Stomach (tissue), 9 donors: ENCODE data around the gene CHN2. TPM values are rescaled to one million over a fixed set of nuclear protein-coding genes. Genes with fewer than 3 reads are reported as not detected.

ENCODE experiments used
- DNase-seq, 2 donors: peaks; one replicate each; pipeline versions ENCODE4 v3.0.0 to v3.0.0-alpha.2; 2013 to 2019
- H3K27ac ChIP-seq, 5 donors: fragments of 200-600 bp in 4 of 5; sonication (generic) in 4 of 5; one replicate each; pipeline ENCODE4 v1.5.1; 2013 to 2019; ENCODE audit warnings: mild to moderate bottlenecking in 1 of 5, moderate library complexity in 1 of 5
- H3K27me3 ChIP-seq, 3 donors: fragments of 200-600 bp; sonication (generic); one replicate each; pipeline ENCODE4 v1.5.1; 2017 to 2019; ENCODE audit warnings: mixed run types in 1 of 3
- H3K36me3 ChIP-seq, 4 donors: fragments of 200-600 bp; sonication (generic); 1 replicate in 3 of 4; 2 replicates in 1 of 4; pipeline ENCODE4 v1.5.1; 2016 to 2019
- H3K4me1 ChIP-seq, 4 donors: fragments of 200-600 bp; sonication (generic); one replicate each; pipeline ENCODE4 v1.5.1; 2016 to 2019
- H3K4me3 ChIP-seq, 4 donors: fragments of 200-600 bp; sonication (generic) in 3 of 4; one replicate each; pipeline ENCODE4 v1.5.1; 2016 to 2019; ENCODE audit warnings: mild to moderate bottlenecking in 1 of 4
- H3K9me3 ChIP-seq, 4 donors: fragments of 200-600 bp; sonication (generic); one replicate each; pipeline ENCODE4 v1.5.1; 2016 to 2019
- CTCF ChIP-seq, 7 experiments: fragments of 450-650 bp in 4 of 7; fragments of 200-600 bp in 3 of 7; sonication (generic) in 3 of 7; IDR thresholded peaks; one replicate each; pipeline ENCODE4 v1.5.1; 2016 to 2019; ENCODE audit warnings: antibody characterized with exemption in 7 of 7, control low read depth in 2 of 7, mild to moderate bottlenecking in 1 of 7
- EP300 ChIP-seq: sonication (generic); formaldehyde crosslinking; IDR thresholded peaks from one replicate; pipeline ENCODE4 v1.6.1; 2017; ENCODE audit warnings: antibody characterized with exemption
- POLR2A ChIP-seq, 4 donors: fragments of 450-650 bp; IDR thresholded peaks; one replicate each; pipeline ENCODE4 v1.6.1; 2016; ENCODE audit warnings: antibody characterized with exemption in 4 of 4, control low read depth in 2 of 4, mild to moderate bottlenecking in 1 of 4, moderate library complexity in 1 of 4
- POLR2AphosphoS5 ChIP-seq, 3 donors: sonication (generic); formaldehyde crosslinking; IDR thresholded peaks; one replicate each; pipeline ENCODE4 v1.6.1; 2016; ENCODE audit warnings: antibody characterized with exemption in 3 of 3
- WGBS, 5 donors: extraction: QIAGEN DNeasy Blood & Tissue Kit in 3 of 5; methylation state at CpG; one replicate each; pipeline versions ENCODE4 v1.1.5 to v1.1.7; 2013 to 2018; 5-methylcytosine and 5-hydroxymethylcytosine counted together
- intact Hi-C: fragments of 100-400 bp; cut with DNase I; formaldehyde crosslinking; loops from one replicate; pipeline ENCODE4 v1.15.1; 2023; ENCODE audit warnings: low total_unique reads
- polyA plus RNA-seq, 3 donors: library from polyadenylated mRNA; stranded (reverse); fragments of 200-250 nt; gene quantifications; one replicate each; pipeline ENCODE4 v1.2.3, GENCODE V29; 2013
- total RNA-seq, 5 donors: library from RNA; depleted of rRNA; stranded (reverse); fragments of >200 nt; gene quantifications; one replicate each; pipeline versions ENCODE4 v1.1.0 to v1.2.3, GENCODE V29; 2014 to 2016
- donor health status: healthy with polysubstance abuse.
- donor health status: Bipolar disorder and iron deficiency.
- donor health status: healthy.

Gene CHN2
- total and polyA plus RNA-seq, 8 donors = 2.4 to 47.8 (median 13.8) TPM

- 83 to 89% (median 88%) methylated on average over 3 of the region's 3 CpGs for WGBS, 5 donors
- intact Hi-C loops = no loop called here
- H3K27ac ChIP-seq = no peak overlapping the region
Observed at GRCh38 chr7:29447828-29448227, 253.3 kb downstream of the CHN2 start.

GRCh38 chr7:29449569-29450260, 255.1 kb downstream of the CHN2 start:
- Histone ChIP-seq H3K27me3 (no peaks in the 10 kb centered on the region), H3K4me1 (no peaks in the 10 kb centered on the region), H3K27ac (no peak overlapping the region), H3K4me3 (no peak overlapping the region), H3K9me3 (no peaks in the 10 kb centered on the region), H3K36me3 (no peaks in the 10 kb centered on the region)
- TF ChIP-seq POLR2AphosphoS5 (IDR thresholded peaks at IDR 0.05) (no peak), POLR2A (IDR thresholded peaks at IDR 0.05) (no peak), EP300 (no peak), CTCF (IDR thresholded peaks at IDR 0.05) (no peak)
- WGBS, 5 donors = 39 to 56% (median 47%) methylated on average over 3 of the region's 3 CpGs
- intact Hi-C loops = no loop called here
- no peak for DNase-seq

More at GRCh38 chr7:29447828-29448227, 253.3 kb downstream of the CHN2 start:
- TF ChIP-seq POLR2AphosphoS5 (IDR thresholded peaks at IDR 0.05) (no peak), EP300 (no peak), CTCF (IDR thresholded peaks at IDR 0.05) (no peak), POLR2A (IDR thresholded peaks at IDR 0.05) (no peak)
- H3K4me1 ChIP-seq = no peaks in the 10 kb centered on the region
- no peak overlapping the region for H3K4me3 ChIP-seq
- no peaks in the 10 kb centered on the region for H3K36me3 ChIP-seq
- no peaks in the 10 kb centered on the region for H3K27me3 ChIP-seq
- no peak for DNase-seq
- no peaks in the 10 kb centered on the region for H3K9me3 ChIP-seq

GRCh38 chr7:29453021-29453420, 258.4 kb downstream of the CHN2 start:
- Histone ChIP-seq H3K27me3 (no peaks in the 10 kb centered on the region), H3K4me1 (peaks cover 0 to 8% (median 0%) of the 10 kb centered on the region in 4 donors), H3K27ac (no peak overlapping the region), H3K4me3 (no peak overlapping the region), H3K36me3 (no peaks in the 10 kb centered on the region), H3K9me3 (no peaks in the 10 kb centered on the region)
- 57 to 75% (median 65%) methylated on average over 2 of the region's 2 CpGs for WGBS, 5 donors
- TF ChIP-seq CTCF (IDR thresholded peaks at IDR 0.05) (no peak), EP300 (no peak), POLR2A (IDR thresholded peaks at IDR 0.05) (no peak), POLR2AphosphoS5 (IDR thresholded peaks at IDR 0.05) (no peak)
- intact Hi-C loops = no loop called here
- no peak for DNase-seq

GRCh38 chr7:29454464-29454863, 259.9 kb downstream of the CHN2 start:
- no peak overlapping the region for H3K4me3 ChIP-seq
- TF ChIP-seq POLR2AphosphoS5 (IDR thresholded peaks at IDR 0.05) (no peak), CTCF (IDR thresholded peaks at IDR 0.05) (no peak), POLR2A (IDR thresholded peaks at IDR 0.05) (no peak), EP300 (no peak)
- no peaks in the 10 kb centered on the region for H3K27me3 ChIP-seq
- no peaks in the 10 kb centered on the region for H3K9me3 ChIP-seq
- H3K36me3 ChIP-seq = no peaks in the 10 kb centered on the region
- H3K4me1 ChIP-seq = peaks cover 0 to 8% (median 0%) of the 10 kb centered on the region in 4 donors
- WGBS, 5 donors = 91 to 98% (median 92%) methylated on average over 4 of the region's 4 CpGs
- no peak overlapping the region for H3K27ac ChIP-seq
- intact Hi-C loops = no loop called here
- no peak for DNase-seq
